ENCODE data around the gene NOL4L. TPM values are rescaled to one million over a fixed set of nuclear protein-coding genes. Genes with fewer than 3 reads are reported as not detected.

NOL4L gene
- total and polyA plus RNA-seq, 2 experiments from 2014 or later, result 38.8 to 39.2 TPM

GRCh38 chr20:32539026-32539816 is 45.9 kb downstream of the NOL4L start:
- H3K4me3 Mint-ChIP-seq, result no peak overlapping the region; the same call in 2 of the 3 replicates
- H4K20me1 ChIP-seq (replicated peaks; ENCODE audit: insufficient read depth), result peaks cover 20% of the 10 kb centered on the region
- peak overlapping the region; percentile 75 for H3K4me2 ChIP-seq
- H3K9me3 Mint-ChIP-seq, result no peaks in the 10 kb centered on the region
- H3K27ac Mint-ChIP-seq, result no peak overlapping the region
- H3K9me2 ChIP-seq (ENCODE audit: insufficient read depth), result no peaks in the 10 kb centered on the region
- TF ChIP-seq CREB1 (CRISPR knock-in tag; IDR thresholded peaks at IDR 0.05; ENCODE audit: low read depth) (no peak), EZH2phosphoT487 (IDR thresholded peaks at IDR 0.05; ENCODE audit: unreplicated experiment) (no peak), POLR2AphosphoS5 (IDR thresholded peaks at IDR 0.05; ENCODE audit: low read depth) (no peak), EZH2 (IDR thresholded peaks at IDR 0.05; ENCODE audit: low read depth, unreplicated experiment) (no peak), STAT1 (IDR thresholded peaks at IDR 0.05; ENCODE audit: unreplicated experiment) (no peak), ETS1 (IDR thresholded peaks at IDR 0.05) (no peak), JUNB (IDR thresholded peaks at IDR 0.05; ENCODE audit: unreplicated experiment) (no peak), REST (IDR thresholded peaks at IDR 0.05; ENCODE audit: unreplicated experiment) (no peak)
- peaks cover 30% of the 10 kb centered on the region for H3F3A ChIP-seq (replicated peaks; ENCODE audit: low read depth)
- H3K27me3 ChIP-seq (ENCODE audit: insufficient read depth), result peaks cover 33% of the 10 kb centered on the region
- peaks cover 48% of the 10 kb centered on the region for H3K4me1 ChIP-seq (ENCODE audit: insufficient read depth)
- DNase-seq (ENCODE audit: low spot score) (no peak), ATAC-seq (peak; percentile 3; the same call in 1 of the 3 replicates)
- peak overlapping the region; percentile 47; the same call in 1 of the 2 replicates for H3K4me3 ChIP-seq
- peaks cover 24% of the 10 kb centered on the region for H3K27me3 Mint-ChIP-seq (ENCODE audit: insufficient read depth, low read depth, poor library complexity)
- no peaks in the 10 kb centered on the region for H3K79me2 ChIP-seq (replicated peaks; ENCODE audit: insufficient read depth)
- no peaks in the 10 kb centered on the region; the same call in 2 of the 3 replicates for H3K36me3 Mint-ChIP-seq (ENCODE audit: low read depth)
- peaks cover 43% of the 10 kb centered on the region for H3K4me1 Mint-ChIP-seq
- no peak overlapping the region for H3K27ac ChIP-seq (ENCODE audit: low read depth)
- no peaks in the 10 kb centered on the region for H3K36me3 ChIP-seq (ENCODE audit: insufficient read depth)
- 0 out of 2 replicates have a peak overlapping the region, but pooled peaks have one; percentile 32 for H2AFZ ChIP-seq

- DNase-seq (ENCODE audit: low spot score) (peak; percentile 70), ATAC-seq (peak; percentile 17)
- no peak overlapping the region for H3K27ac Mint-ChIP-seq
- TF ChIP-seq ZNF462 (CRISPR knock-in tag; IDR thresholded peaks at IDR 0.05) (no peak), NANOG (IDR thresholded peaks at IDR 0.05; ENCODE audit: borderline replicate concordance) (no peak), ZNF114 (CRISPR knock-in tag; IDR thresholded peaks at IDR 0.05) (no peak)
These were observed 46.6 kb downstream of the NOL4L start for GRCh38 chr20:32538526-32538939.

More at GRCh38 chr20:32538526-32538939, 46.6 kb downstream of the NOL4L start:
- H3K9me3 Mint-ChIP-seq, result no peaks in the 10 kb centered on the region
- H2AFZ ChIP-seq, result peak overlapping the region; percentile 93
- H3K4me1 ChIP-seq (ENCODE audit: insufficient read depth), result peaks cover 51% of the 10 kb centered on the region
- peaks cover 21% of the 10 kb centered on the region for H4K20me1 ChIP-seq (replicated peaks; ENCODE audit: insufficient read depth)
- no peaks in the 10 kb centered on the region for H3K36me3 ChIP-seq (ENCODE audit: insufficient read depth)
- H3K79me2 ChIP-seq (replicated peaks; ENCODE audit: insufficient read depth), result no peaks in the 10 kb centered on the region
- peaks cover 37% of the 10 kb centered on the region for H3K27me3 ChIP-seq (ENCODE audit: insufficient read depth)
- peaks cover 24% of the 10 kb centered on the region for H3K27me3 Mint-ChIP-seq (ENCODE audit: insufficient read depth, low read depth, poor library complexity)
- H3K4me1 Mint-ChIP-seq, result peaks cover 42% of the 10 kb centered on the region
- H3K4me3 Mint-ChIP-seq, result no peak overlapping the region
- peak overlapping the region; percentile 47 for H3K4me3 ChIP-seq
- H3K9me2 ChIP-seq (ENCODE audit: insufficient read depth), result no peaks in the 10 kb centered on the region
- no peaks in the 10 kb centered on the region; the same call in 2 of the 3 replicates for H3K36me3 Mint-ChIP-seq (ENCODE audit: low read depth)
- H3K27ac ChIP-seq (ENCODE audit: low read depth), result no peak overlapping the region
- H3K4me2 ChIP-seq, result peak overlapping the region; percentile 75
- peaks cover 37% of the 10 kb centered on the region for H3F3A ChIP-seq (replicated peaks; ENCODE audit: low read depth)

All from GM23338 (cell line).